ENCODE data around the gene PTPRM. TPM values are rescaled to one million over a fixed set of nuclear protein-coding genes. Genes with fewer than 3 reads are reported as not detected.

The PTPRM gene
- total RNA-seq, 1 experiment from 2014 or later = 37.3 TPM

GRCh38 chr18:7567474-7568425, 634 bp downstream of the PTPRM start:
- no peak for DNase-seq (ENCODE audit: low spot score)

- DNase-seq (ENCODE audit: low spot score) = no peak
These were observed 1.3 kb downstream of the PTPRM start for GRCh38 chr18:7568426-7568825.

DNA sequence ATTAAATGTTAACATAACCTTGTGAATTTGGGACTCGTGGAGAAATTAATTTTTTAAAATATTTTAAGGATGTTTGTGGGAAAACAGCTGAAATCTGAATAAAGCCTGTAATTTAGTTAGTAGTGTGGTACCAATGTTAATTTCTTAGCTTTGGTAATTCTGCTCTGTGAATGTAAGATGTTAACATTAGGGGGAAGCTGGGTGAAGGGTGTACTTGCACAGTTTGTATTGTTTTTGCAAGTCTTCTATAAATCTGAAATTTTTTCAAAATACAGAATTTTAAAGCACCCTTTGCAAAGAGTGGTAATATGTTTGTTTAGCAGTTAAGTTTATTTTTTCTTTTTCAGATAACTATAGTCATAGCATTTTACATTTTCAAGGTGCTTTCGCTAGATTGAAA, 4.5 kb downstream of the PTPRM start:
- DNase-seq (ENCODE audit: low spot score) = no peak

DNA sequence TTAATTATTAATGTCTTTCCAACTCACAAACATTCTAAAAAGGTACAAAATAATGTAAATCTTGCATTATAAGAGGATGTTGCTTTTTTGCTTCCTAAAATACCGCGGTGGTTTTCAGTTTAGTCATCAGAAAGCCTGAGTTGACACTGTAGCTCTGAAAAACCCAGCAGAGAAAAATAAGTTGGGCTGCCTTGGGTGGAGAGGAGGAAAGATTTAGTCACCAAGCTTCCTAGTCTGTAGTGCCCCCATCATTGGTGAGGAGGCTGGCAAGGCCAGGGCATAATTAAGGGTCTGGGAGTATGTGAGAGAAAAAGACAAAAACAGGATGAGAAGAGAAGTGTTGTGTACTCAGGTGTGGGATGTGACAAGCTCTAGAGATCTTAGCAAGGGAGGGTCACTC, 5.7 kb downstream of the PTPRM start:
- no peak for DNase-seq (ENCODE audit: low spot score)

DNA sequence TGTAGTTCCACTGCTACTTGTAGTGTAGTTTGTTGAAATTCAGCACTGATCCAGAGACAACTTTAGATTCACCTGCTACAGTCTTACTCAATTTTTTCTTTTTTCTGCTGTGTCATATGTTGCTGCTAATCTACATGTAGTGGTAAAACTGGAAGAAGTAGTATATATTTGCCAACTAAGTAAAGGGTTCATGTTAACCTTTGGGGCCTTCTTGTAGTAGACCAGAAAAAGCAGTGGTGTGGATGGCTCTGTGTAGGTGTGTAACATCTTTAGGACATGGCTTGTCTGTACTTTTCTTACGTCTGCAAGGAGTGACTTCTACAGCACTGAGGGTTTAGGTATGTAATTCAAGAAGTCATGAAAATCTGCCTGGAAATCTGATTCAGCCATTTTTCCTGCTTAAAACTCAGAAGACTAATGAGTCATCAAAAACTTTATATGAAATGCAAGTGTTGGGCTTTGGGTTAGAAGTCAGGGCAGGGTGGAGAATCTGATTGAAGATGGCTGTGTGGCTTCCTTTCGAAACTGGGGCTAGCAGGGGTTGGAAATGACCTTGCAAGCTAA, 8.4 kb downstream of the PTPRM start:
- DNase-seq (ENCODE audit: low spot score) = no peak

- no peak for DNase-seq (ENCODE audit: low spot score)
These were observed 9.0 kb downstream of the PTPRM start for GRCh38 chr18:7576077-7576476.

DNA sequence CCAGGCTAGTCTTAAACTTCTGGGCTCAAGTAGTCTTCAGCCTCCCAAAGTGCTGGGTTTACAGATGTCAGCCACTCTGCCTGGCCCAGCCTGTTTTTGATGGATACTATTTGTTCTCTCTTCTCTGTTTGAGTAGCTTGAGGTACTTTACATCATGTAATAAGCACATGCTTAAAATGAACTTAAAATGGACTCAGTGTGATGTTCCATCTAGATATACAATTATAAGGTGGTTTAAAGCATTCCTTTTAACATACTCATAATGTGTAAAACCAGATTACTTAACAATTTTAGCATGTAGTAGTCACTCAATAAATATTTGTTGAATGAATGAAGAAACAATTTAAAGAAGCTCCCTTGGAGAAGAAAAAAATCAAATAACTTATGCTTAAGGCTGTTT, 9.6 kb downstream of the PTPRM start:
- DNase-seq (ENCODE audit: low spot score) = no peak

DNA sequence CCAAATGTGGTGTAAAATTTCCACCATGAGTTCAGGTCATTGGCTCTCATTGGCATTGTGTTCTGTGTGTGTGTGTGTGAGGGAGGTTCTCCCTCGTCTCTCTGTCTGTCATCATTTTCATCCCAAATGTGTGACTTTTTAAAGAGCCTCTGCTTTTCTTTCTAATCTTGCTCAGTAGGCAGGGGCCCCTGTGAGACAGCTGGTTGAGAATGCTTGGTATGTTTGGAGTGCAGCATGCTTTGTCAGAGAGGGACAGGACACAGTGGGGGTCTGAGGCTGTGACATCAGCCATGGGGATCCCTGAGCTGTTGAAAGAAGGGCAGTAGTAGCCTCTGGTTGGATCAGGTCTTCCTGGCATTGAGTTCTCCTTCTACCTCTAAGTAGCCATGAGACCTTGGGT, 10.6 kb downstream of the PTPRM start:
- no peak for DNase-seq (ENCODE audit: low spot score)

DNA sequence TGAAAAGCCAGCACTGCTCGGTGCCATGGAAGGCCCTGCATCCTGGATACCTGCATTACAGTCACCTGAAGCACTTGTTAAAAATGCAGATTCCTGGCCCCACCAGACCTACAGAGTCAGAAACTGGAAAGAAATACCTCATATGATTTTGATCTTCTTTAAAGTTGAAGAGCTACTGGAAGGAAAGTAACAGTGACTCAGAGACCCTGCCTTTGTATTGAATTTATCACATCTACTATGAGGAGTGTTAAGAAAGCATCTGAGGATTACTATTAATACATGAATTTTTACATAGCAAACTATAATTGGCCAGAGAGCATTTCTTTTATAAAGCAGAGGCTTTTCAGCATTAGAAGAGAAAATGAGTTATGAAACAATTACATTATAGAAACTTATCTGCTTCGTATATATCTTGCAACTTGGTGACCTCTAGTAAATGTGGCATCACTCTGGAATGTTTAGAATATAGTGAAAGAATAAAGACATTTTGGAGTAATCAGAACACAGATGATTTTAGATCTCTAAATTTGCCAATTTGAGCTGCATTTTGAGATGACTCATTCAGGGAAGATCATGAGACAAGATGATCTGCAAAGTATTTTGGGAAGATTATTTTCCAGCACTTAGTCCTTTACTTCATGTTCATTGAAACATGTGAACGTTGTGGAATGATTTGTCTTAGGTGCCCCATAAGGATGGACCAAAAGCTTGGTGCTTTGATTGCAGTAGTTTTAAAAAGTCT, 12.2 kb downstream of the PTPRM start:
- no peak for DNase-seq (ENCODE audit: low spot score)

- DNase-seq (ENCODE audit: low spot score) = no peak
These were observed 12.9 kb downstream of the PTPRM start for GRCh38 chr18:7579918-7580542.

DNA sequence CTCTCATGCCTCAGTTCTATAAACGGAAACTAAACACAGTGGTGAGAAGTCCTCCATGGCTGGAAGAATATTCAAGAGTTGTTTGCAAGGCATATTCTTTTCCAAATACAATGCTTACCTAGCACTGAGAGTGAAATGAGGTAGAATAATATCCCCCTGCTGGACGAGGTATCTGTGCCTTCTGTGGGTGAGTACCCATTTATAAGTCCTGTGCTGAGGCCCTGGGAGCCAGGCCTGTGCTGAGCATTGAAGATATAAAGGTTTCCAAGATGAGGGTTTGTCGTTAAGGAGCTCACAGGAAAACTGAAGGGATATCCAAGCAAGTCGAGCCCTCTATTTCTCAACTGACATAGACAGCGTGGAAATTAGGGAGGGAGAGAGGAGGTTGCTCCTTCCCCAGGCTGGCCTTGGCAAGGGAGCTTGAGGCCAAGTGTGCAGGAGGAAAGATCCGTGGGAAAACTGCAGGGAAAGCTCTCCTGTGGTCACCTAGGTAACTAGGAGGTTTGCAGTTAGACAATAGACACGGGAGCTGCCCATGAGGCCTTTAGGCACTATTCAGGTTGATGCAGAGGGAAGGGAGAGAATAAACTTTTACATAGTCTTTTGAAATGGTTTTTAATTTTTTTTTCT, 17.6 kb downstream of the PTPRM start:
- no peak for DNase-seq (ENCODE audit: low spot score)

GRCh38 chr18:7585276-7585670, 18.2 kb downstream of the PTPRM start:
- DNase-seq (ENCODE audit: low spot score) = no peak

- DNase-seq (ENCODE audit: low spot score) = no peak
These were observed 19.3 kb downstream of the PTPRM start for GRCh38 chr18:7586379-7586778.

DNA sequence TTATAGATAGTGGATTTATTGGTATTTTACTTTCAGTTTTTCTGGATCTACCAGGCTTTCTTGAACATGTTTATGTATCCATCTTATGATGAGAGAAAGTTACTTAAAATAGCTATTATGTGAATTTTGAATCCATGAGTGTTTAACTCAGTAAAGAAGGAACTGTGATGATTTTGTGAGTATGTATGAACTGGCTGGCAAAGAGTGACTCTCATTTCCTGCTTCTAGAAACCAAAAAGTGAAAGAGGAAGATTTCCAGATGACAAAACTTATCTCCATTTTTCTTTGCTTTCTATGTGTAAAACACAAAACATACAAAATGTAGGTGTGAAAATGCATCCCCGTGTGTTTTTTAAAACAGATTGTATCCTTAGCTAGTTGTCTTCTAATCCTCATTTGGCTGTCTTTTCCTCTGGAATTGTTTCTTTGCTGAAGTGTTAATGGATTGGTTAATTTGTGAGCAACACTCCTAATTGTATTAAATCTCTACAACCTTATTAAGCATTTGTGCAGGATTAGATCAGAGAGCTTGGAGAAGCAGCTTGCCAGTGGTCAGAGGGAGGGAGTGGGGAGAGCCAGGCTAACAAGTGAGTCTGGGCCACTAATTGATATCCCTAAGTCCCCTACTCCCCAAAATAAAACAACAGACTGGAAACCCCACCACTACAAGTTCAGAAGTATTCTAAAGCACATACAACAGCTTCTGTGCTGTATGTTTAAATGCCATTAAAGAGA, 23.9 kb downstream of the PTPRM start:
- no peak for DNase-seq (ENCODE audit: low spot score)

DNA sequence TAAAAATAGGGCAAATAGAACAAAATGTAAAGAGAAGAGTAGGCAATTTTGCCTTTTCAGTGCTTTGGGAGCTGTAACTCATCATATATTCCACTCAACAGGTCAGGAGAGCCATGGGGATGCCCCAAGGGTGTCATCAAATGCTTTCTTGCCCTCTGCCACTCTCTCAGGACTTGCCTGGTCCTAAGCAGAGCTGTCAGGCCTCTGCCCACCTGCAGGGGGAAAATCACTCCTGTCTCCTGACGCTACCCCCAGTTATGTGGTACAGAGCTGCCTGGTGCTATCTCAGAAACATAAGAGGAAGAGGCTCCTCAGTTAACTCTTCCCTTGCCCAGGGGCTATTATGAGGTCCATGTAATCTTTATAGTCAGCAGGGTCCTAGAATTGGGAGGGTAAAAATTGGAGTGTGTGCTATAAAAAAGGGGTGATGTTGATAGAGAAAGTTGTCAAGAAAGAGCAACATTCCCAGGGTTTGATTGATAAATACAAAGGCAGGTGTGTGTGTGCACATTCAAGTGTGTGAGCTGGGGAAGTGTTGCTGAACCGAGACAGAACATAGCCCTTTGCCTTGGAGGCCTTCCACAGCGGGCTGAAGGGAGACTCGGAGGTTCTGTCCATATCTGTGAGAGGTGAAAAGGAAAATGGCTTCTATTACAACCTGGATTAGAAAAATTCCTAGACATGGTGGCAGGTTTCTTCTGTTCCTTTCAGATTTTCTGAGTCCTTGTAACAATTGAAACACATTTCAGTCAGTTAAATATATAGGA, 25.4 kb downstream of the PTPRM start:
- no peak for DNase-seq (ENCODE audit: low spot score)

DNA sequence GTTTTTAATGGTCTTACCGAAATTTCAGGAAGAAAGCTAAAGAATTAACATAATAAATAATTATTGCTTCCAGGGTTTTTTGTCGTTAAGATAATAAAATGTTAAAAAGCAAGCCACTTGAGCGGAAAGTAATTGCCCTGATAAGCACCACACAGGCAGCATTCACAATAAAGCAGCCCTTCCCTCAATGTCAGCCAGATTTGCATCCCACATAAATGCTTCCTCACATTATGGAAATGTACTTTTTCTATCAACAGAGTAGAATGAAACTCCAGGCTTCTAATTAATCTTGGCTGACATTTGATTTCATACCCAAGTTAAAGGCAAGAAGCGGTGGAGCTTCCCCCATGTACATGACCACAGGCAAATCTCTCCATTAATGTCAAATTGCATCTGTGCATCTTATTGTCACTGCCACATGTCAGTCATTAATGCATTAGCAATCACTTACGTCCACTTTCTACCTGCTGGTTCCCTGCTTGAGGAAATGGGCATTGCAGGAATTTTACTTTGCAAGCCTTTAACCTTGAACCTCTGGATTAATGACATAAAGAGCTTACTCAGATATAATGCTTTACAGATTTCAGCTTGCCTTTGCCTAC, 26.2 kb downstream of the PTPRM start:
- DNase-seq (ENCODE audit: low spot score) = no peak

- no peak for DNase-seq (ENCODE audit: low spot score)
These were observed 29.0 kb downstream of the PTPRM start for GRCh38 chr18:7596147-7596546.

DNA sequence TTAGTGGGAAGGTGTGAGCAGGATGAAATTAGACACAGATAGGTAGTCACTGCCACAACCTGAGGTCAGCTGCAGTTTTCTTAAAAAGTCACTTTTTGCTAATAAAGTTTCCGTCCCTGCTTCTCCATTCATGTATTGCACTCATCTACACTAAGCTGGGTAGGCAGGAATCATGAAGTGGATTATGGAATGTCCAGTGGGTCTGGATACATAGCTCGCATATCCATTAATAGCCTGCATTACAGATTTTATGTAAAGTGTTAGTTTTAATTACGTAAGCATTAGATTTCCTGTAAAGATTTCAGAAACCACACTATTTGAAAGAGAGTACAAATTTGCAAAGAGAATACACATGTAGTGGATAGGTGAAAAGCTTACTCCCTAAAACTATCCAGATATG, 30.4 kb downstream of the PTPRM start:
- no peak for DNase-seq (ENCODE audit: low spot score)

GRCh38 chr18:7598167-7599047, 31.3 kb downstream of the PTPRM start:
- peak; percentile 66 for DNase-seq (ENCODE audit: low spot score)

Data from H4 (cell line).